NCI-H1417 treated with DMSO at 0.1 percent for 48 hours (cell line): ENCODE results near the gene NUCKS1.
A peak's percentile ranks its signal among the peaks of the same experiment; 100 is the strongest.
"Not testable (repeated sequence)": the region's sequence is repeated elsewhere in the genome, so short reads cannot be mapped to it uniquely, and the experiment has no call there.

ENCODE experiments used
- DNase-seq: peaks from one replicate; lab custom pipeline; 2025; lab: John Stamatoyannopoulos, UW

The NUCKS1 gene

GRCh38 chr1:205729945-205730610 is 19.9 kb downstream of the NUCKS1 start:
- DNase-seq = no peak

GRCh38 chr1:205726619-205727125 is 23.3 kb downstream of the NUCKS1 start:
- no peak for DNase-seq

- no peak for DNase-seq
Measured at GRCh38 chr1:205725514-205725913, 24.5 kb downstream of the NUCKS1 start.

GRCh38 chr1:205720740-205721139 is 29.2 kb downstream of the NUCKS1 start:
- DNase-seq = not testable (repeated sequence)

GRCh38 chr1:205719762-205720161 is 30.2 kb downstream of the NUCKS1 start:
- no peak for DNase-seq

- no peak for DNase-seq
Measured at GRCh38 chr1:205719015-205719414, 31.0 kb downstream of the NUCKS1 start.

- no peak for DNase-seq
Measured at GRCh38 chr1:205716371-205717132, 33.4 kb downstream of the NUCKS1 start.

GRCh38 chr1:205715628-205716027 is 34.4 kb downstream of the NUCKS1 start:
- no peak for DNase-seq

- no peak for DNase-seq
Measured at GRCh38 chr1:205714906-205715246, 35.1 kb downstream of the NUCKS1 start.

GRCh38 chr1:205714190-205714905 is 35.6 kb downstream of the NUCKS1 start:
- no peak for DNase-seq

GRCh38 chr1:205711105-205712048 is 38.6 kb downstream of the NUCKS1 start:
- peak; percentile 19 for DNase-seq

GRCh38 chr1:205710201-205711062 is 39.5 kb downstream of the NUCKS1 start:
- DNase-seq = no peak

GRCh38 chr1:205709640-205710039 is 40.3 kb downstream of the NUCKS1 start:
- DNase-seq = no peak

GRCh38 chr1:205709059-205709398 is 41.0 kb downstream of the NUCKS1 start:
- no peak for DNase-seq

- DNase-seq = no peak
Measured at GRCh38 chr1:205706601-205707502, 43.1 kb downstream of the NUCKS1 start.

GRCh38 chr1:205704903-205705302 is 45.1 kb downstream of the NUCKS1 start:
- DNase-seq = no peak

- DNase-seq = no peak
Measured at GRCh38 chr1:205703072-205703471, 46.9 kb downstream of the NUCKS1 start.

GRCh38 chr1:205701891-205702290 is 48.1 kb downstream of the NUCKS1 start:
- no peak for DNase-seq

GRCh38 chr1:205701420-205701819 is 48.6 kb downstream of the NUCKS1 start:
- no peak for DNase-seq
